OCI-LY1 (cell line): ENCODE data around the gene NR6A1.

Experiments used
- H2AFZ ChIP-seq: fragments of 200-600 bp; sonication (generic), shearing (Covaris generic); 2 replicates; pipeline ENCODE4 v1.6.0; 2014; ENCODE audit warnings: antibody characterized with exemption, mild to moderate bottlenecking, low read length
- H3F3A ChIP-seq: fragments of 200-600 bp; sonication (generic), shearing (Covaris generic); 2 replicates; pipeline ENCODE4 v1.6.0; 2014; ENCODE audit warnings: mild to moderate bottlenecking, antibody characterized with exemption, low read length, moderate library complexity; ENCODE audit not compliant: insufficient read depth
- H3K27ac ChIP-seq: fragments of 200-600 bp; sonication (generic); 2 replicates; pipeline ENCODE4 v1.5.1; 2014; ENCODE audit warnings: low read length, mixed run types, mild to moderate bottlenecking, low read depth; ENCODE audit not compliant: poor library complexity, severe bottlenecking
- H3K27me3 ChIP-seq: fragments of 200-600 bp; sonication (generic); 2 replicates; pipeline ENCODE4 v1.6.0; 2014; ENCODE audit warnings: antibody characterized with exemption, mild to moderate bottlenecking, low read length, moderate library complexity; ENCODE audit not compliant: insufficient read depth
- H3K36me3 ChIP-seq: fragments of 200-600 bp; sonication (generic); 2 replicates; pipeline ENCODE4 v1.6.1; 2014; ENCODE audit warnings: mild to moderate bottlenecking, antibody characterized with exemption, low read length, moderate library complexity, mixed read lengths; ENCODE audit not compliant: insufficient read depth
- H3K4me1 ChIP-seq: fragments of 200-600 bp; sonication (generic); 2 replicates; pipeline ENCODE4 v1.5.1; 2014; ENCODE audit warnings: mild to moderate bottlenecking, low read length, moderate library complexity; ENCODE audit not compliant: insufficient read depth, severe bottlenecking
- H3K4me2 ChIP-seq: fragments of 200-600 bp; sonication (generic), shearing (Covaris generic); 2 replicates; pipeline ENCODE4 v1.6.1; 2014; ENCODE audit warnings: low read length
- H3K4me3 ChIP-seq: fragments of 200-600 bp; sonication (generic); 2 replicates; pipeline ENCODE4 v1.5.1; 2014; ENCODE audit warnings: low read length, low read depth, mild to moderate bottlenecking, mixed read lengths; ENCODE audit not compliant: poor library complexity, severe bottlenecking
- H3K79me2 ChIP-seq: fragments of 200-600 bp; shearing (Covaris generic); 2 replicates; pipeline ENCODE4 v1.6.1; 2016; ENCODE audit warnings: mixed run types, low read length, mixed read lengths; ENCODE audit not compliant: insufficient read depth
- H3K9ac ChIP-seq: fragments of 200-600 bp; sonication (generic), shearing (Covaris generic); 2 replicates; pipeline ENCODE4 v1.6.1; 2014; ENCODE audit warnings: mild to moderate bottlenecking, low read length, mixed read lengths
- H3K9me2 ChIP-seq: fragments of 200-600 bp; sonication (generic), shearing (Covaris generic); 2 replicates; pipeline ENCODE4 v1.6.1; 2014; ENCODE audit warnings: low read depth, mild to moderate bottlenecking, low read length, mixed read lengths
- H3K9me3 ChIP-seq: fragments of 200-600 bp; shearing (Covaris generic); 2 replicates; pipeline ENCODE4 v1.6.1; 2014; ENCODE audit warnings: low read length, mixed read lengths
- H4K20me1 ChIP-seq: fragments of 200-600 bp; sonication (generic), shearing (Covaris generic); 2 replicates; pipeline ENCODE4 v1.6.0; 2016; ENCODE audit warnings: mild to moderate bottlenecking, low read length; ENCODE audit not compliant: insufficient read depth
- CTCF ChIP-seq: fragments of 200-600 bp; sonication (generic), shearing (Covaris generic); IDR thresholded peaks from 2 replicates; pipeline ENCODE4 v1.5.1; 2017; ENCODE audit warnings: mild to moderate bottlenecking, antibody characterized with exemption, low read length, moderate library complexity, mixed read lengths
- EZH2 ChIP-seq: fragments of 200-600 bp; sonication (generic), shearing (Covaris generic); IDR thresholded peaks from 2 replicates; pipeline ENCODE4 v1.8.0; 2017; ENCODE audit warnings: borderline replicate concordance, mixed run types, mild to moderate bottlenecking, antibody characterized with exemption, low read length, moderate library complexity, mixed read lengths

Gene NR6A1

GRCh38 chr9:124780060-124780756, 9.1 kb upstream of the NR6A1 start:
- Histone ChIP-seq H3K36me3 (no peaks in the 10 kb centered on the region), H3K27me3 (no peaks in the 10 kb centered on the region), H4K20me1 (no peaks in the 10 kb centered on the region), H3K9ac (no peak overlapping the region), H3K9me2 (no peaks in the 10 kb centered on the region), H3K27ac (no peak overlapping the region), H2AFZ (no peak overlapping the region), H3K4me3 (no peak overlapping the region), H3K9me3 (no peaks in the 10 kb centered on the region), H3K79me2 (no peaks in the 10 kb centered on the region), H3K4me1 (peaks cover 19% of the 10 kb centered on the region), H3K4me2 (no peak overlapping the region), H3F3A (no peaks in the 10 kb centered on the region)
- TF ChIP-seq EZH2 (no peak), CTCF (no peak)

- Histone ChIP-seq H3F3A (no peaks in the 10 kb centered on the region), H3K9me3 (no peaks in the 10 kb centered on the region), H3K36me3 (no peaks in the 10 kb centered on the region), H3K79me2 (no peaks in the 10 kb centered on the region), H3K4me2 (no peak overlapping the region), H3K27ac (no peak overlapping the region), H3K9ac (no peak overlapping the region), H3K9me2 (no peaks in the 10 kb centered on the region), H3K27me3 (no peaks in the 10 kb centered on the region), H4K20me1 (no peaks in the 10 kb centered on the region), H3K4me3 (no peak overlapping the region), H2AFZ (no peak overlapping the region), H3K4me1 (peaks cover 24% of the 10 kb centered on the region)
- no peak for TF ChIP-seq EZH2
- no peak for TF ChIP-seq CTCF
Measured at GRCh38 chr9:124779368-124780059, 8.4 kb upstream of the NR6A1 start.

- Histone ChIP-seq H3K36me3 (no peaks in the 10 kb centered on the region), H3K27ac (peak overlapping the region; percentile 20), H3K4me1 (peaks cover 25% of the 10 kb centered on the region), H3F3A (no peaks in the 10 kb centered on the region), H3K9ac (no peak overlapping the region; the same call in 1 of the 2 replicates), H3K9me2 (no peaks in the 10 kb centered on the region), H3K79me2 (no peaks in the 10 kb centered on the region), H3K4me2 (peak overlapping the region; percentile 71), H3K27me3 (no peaks in the 10 kb centered on the region), H3K4me3 (no peak overlapping the region), H4K20me1 (no peaks in the 10 kb centered on the region), H2AFZ (no peak overlapping the region), H3K9me3 (no peaks in the 10 kb centered on the region)
- TF ChIP-seq CTCF, result no peak
- TF ChIP-seq EZH2, result no peak
Measured at GRCh38 chr9:124778575-124779367, 7.7 kb upstream of the NR6A1 start.
